K562 (cell line): Measurements from ENCODE around the gene PPP4R4. TPM values are rescaled to one million over a fixed set of nuclear protein-coding genes. Genes with fewer than 3 reads are reported as not detected.

Experiments
- ADNP ChIP-seq: fragments of 200-800 bp; sonication (Bioruptor generic); IDR thresholded peaks from 2 replicates; pipeline ENCODE4 v1.6.1; 2016; ENCODE audit warnings: missing genetic modification characterization, missing compliant biosample characterization
- C11orf30 ChIP-seq: fragments of 450-650 bp; IDR thresholded peaks from 2 replicates; pipeline ENCODE4 v1.6.1; 2016; ENCODE audit warnings: low read depth, mild to moderate bottlenecking
- CSDE1 ChIP-seq, 2 experiments: fragments of 450-650 bp; IDR thresholded peaks; 2 replicates each; pipeline ENCODE4 v1.6.1; 2016; ENCODE audit warnings: mild to moderate bottlenecking in 1 of 2
- HDGF ChIP-seq: fragments of 450-650 bp; IDR thresholded peaks from 2 replicates; pipeline ENCODE4 v1.6.1; 2016
- MECOM ChIP-seq: fragments of 250-450 bp; sonication (Bioruptor Pico); IDR thresholded peaks from 2 replicates; pipeline ENCODE4 v1.8.0; 2022; ENCODE audit warnings: inconsistent platforms
- NFE2L1 ChIP-seq: fragments of 450-650 bp; IDR thresholded peaks from 2 replicates; pipeline ENCODE4 v1.6.1; 2016; ENCODE audit warnings: missing genetic modification characterization, low read depth, mild to moderate bottlenecking, missing compliant biosample characterization, moderate library complexity, borderline replicate concordance
- SNRNP70 ChIP-seq: fragments of 200-400 bp; formaldehyde crosslinking; optimal IDR thresholded peaks from 2 replicates; pipeline ENCODE3; 2017; ENCODE audit warnings: low read depth, low read length
- SOX6 ChIP-seq: fragments of 450-650 bp; IDR thresholded peaks from 2 replicates; pipeline ENCODE4 v1.6.1; 2014; ENCODE audit warnings: mild to moderate bottlenecking
- ZNF12 ChIP-seq: sonication (generic); formaldehyde crosslinking; IDR thresholded peaks from 2 replicates; pipeline ENCODE4 v1.4.0; 2020; ENCODE audit warnings: mild to moderate bottlenecking, missing genetic modification reagents
- ZNF445 ChIP-seq: fragments of 250-450 bp; sonication (Bioruptor Pico); IDR thresholded peaks from 2 replicates; pipeline ENCODE4 v1.4.0; 2020; ENCODE audit warnings: low read depth, mild to moderate bottlenecking, moderate library complexity
- ZNF644 ChIP-seq: fragments of 200-800 bp; sonication (Bioruptor generic); IDR thresholded peaks from 2 replicates; pipeline ENCODE4 v1.6.1; 2016; ENCODE audit warnings: low read depth, missing genetic modification characterization, missing compliant biosample characterization
- polyA plus RNA-seq, 8 experiments: library from polyadenylated mRNA; depleted of rRNA in 4 of 8; stranded (reverse) in 5 of 8; unstranded in 3 of 8; fragments of >200 nt; fragmentation: Nextera tagmentation in 2 of 8; fragmentation: Illumina TruSeq in 1 of 8; extraction: Ambion mirVana in 2 of 8; extraction: Trizol in 1 of 8; gene quantifications; 2 replicates each; pipeline versions ENCODE4 v1.2.1 to v1.2.3, GENCODE V29; 2011 to 2014; ENCODE audit warnings: inconsistent platforms in 1 of 8, missing spikeins in 1 of 8
- total RNA-seq, 7 experiments: library from RNA; depleted of rRNA in 6 of 7; stranded (reverse); fragments of >200 nt in 6 of 7; fragmentation: Illumina TruSeq in 2 of 7; extraction: Trizol in 2 of 7; gene quantifications; 2 replicates each; pipeline versions ENCODE4 v1.2.1 to v1.2.3, GENCODE V29; 2011 to 2021; ENCODE audit warnings: low replicate concordance in 1 of 7
- TF ChIP-seq, protein P1 (sequence below): IDR thresholded peaks from 2 replicates; pipeline ENCODE4 v1.6.1; 2016; ENCODE audit warnings: missing genetic modification characterization, missing compliant biosample characterization
- TF ChIP-seq, protein P2 (sequence below): fragments of 250-450 bp; sonication (Bioruptor Pico); IDR thresholded peaks from 2 replicates; pipeline ENCODE4 v1.5.0; 2022; ENCODE audit warnings: mild to moderate bottlenecking
- TF ChIP-seq, protein P3 (sequence below): IDR thresholded peaks from 2 replicates; pipeline ENCODE4 v1.6.1; 2014; ENCODE audit warnings: antibody characterized with exemption

The PPP4R4 gene
- total and polyA plus RNA-seq, 9 of the 15 experiments (the other 6 are each of a cell fraction or from before 2014, with no cell fraction given): 0.11 to 0.26 TPM; not detected in 7

DNA sequence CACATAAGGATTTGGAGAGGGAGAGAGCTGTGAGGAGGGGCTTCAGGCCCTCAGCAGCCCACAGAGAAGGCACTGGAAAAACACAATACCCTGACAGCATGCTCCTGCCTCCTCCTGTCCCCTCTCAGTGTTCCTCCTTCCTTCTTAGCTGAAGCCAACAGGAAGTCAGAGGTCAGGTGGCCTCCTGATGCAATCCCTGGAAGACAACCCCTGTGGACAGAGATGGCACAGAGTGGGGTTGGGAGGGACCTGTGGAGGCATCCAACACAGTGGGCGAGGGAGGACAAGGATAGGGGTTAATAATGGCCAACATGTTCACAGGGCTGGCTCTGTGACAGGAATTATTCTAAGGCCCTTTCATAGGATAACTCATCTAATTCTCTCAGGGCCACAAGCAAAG, 29.4 kb upstream of the PPP4R4 start (continued):
- no peak for TF ChIP-seq NFE2L1 (tag)
- TF ChIP-seq, protein P1, sequence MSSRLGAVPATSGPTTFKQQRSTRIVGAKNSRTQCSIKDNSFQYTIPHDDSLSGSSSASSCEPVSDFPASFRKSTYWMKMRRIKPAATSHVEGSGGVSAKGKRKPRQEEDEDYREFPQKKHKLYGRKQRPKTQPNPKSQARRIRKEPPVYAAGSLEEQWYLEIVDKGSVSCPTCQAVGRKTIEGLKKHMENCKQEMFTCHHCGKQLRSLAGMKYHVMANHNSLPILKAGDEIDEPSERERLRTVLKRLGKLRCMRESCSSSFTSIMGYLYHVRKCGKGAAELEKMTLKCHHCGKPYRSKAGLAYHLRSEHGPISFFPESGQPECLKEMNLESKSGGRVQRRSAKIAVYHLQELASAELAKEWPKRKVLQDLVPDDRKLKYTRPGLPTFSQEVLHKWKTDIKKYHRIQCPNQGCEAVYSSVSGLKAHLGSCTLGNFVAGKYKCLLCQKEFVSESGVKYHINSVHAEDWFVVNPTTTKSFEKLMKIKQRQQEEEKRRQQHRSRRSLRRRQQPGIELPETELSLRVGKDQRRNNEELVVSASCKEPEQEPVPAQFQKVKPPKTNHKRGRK: no peak
- no peak for TF ChIP-seq SNRNP70
- TF ChIP-seq, protein P2, sequence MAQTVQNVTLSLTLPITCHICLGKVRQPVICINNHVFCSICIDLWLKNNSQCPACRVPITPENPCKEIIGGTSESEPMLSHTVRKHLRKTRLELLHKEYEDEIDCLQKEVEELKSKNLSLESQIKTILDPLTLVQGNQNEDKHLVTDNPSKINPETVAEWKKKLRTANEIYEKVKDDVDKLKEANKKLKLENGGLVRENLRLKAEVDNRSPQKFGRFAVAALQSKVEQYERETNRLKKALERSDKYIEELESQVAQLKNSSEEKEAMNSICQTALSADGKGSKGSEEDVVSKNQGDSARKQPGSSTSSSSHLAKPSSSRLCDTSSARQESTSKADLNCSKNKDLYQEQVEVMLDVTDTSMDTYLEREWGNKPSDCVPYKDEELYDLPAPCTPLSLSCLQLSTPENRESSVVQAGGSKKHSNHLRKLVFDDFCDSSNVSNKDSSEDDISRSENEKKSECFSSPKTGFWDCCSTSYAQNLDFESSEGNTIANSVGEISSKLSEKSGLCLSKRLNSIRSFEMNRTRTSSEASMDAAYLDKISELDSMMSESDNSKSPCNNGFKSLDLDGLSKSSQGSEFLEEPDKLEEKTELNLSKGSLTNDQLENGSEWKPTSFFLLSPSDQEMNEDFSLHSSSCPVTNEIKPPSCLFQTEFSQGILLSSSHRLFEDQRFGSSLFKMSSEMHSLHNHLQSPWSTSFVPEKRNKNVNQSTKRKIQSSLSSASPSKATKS (CRISPR knock-in tag): no peak
- no peak for TF ChIP-seq ZNF644 (tag)
- TF ChIP-seq ZNF445: no peak
- TF ChIP-seq ADNP (tag): no peak
- TF ChIP-seq SOX6: no peak
- no peak for TF ChIP-seq CSDE1 (IDR thresholded peaks at IDR 0.05)
- TF ChIP-seq ZNF12 (CRISPR knock-in tag): no peak
- no peak for TF ChIP-seq HDGF
- no peak for TF ChIP-seq MECOM
- no peak for TF ChIP-seq C11orf30
- TF ChIP-seq, protein P3, sequence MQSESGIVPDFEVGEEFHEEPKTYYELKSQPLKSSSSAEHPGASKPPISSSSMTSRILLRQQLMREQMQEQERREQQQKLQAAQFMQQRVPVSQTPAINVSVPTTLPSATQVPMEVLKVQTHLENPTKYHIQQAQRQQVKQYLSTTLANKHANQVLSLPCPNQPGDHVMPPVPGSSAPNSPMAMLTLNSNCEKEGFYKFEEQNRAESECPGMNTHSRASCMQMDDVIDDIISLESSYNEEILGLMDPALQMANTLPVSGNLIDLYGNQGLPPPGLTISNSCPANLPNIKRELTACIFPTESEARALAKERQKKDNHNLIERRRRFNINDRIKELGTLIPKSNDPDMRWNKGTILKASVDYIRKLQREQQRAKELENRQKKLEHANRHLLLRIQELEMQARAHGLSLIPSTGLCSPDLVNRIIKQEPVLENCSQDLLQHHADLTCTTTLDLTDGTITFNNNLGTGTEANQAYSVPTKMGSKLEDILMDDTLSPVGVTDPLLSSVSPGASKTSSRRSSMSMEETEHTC: no peak
